IMR-90 (cell line): ENCODE results near the gene LUZP1. TPM values are rescaled to one million over a fixed set of nuclear protein-coding genes. Genes with fewer than 3 reads are reported as not detected.

ENCODE experiments used
- ATAC-seq: fragments of 200-7000 bp; cut with Tn5 transposase; 2 replicates; pipeline ENCODE4 v1.9.1; 2020; ENCODE audit warnings: low read depth, mild to moderate bottlenecking, moderate library complexity
- BruUV-seq: library from RNA; stranded (reverse); fragments of 400-500 nt; replicated peaks from 2 replicates; lab custom pipeline; 2021; lab: Mats Ljungman, UMichigan
- CTCF ChIA-PET: fragments of 300-600 bp; formaldehyde crosslinking; extraction: SDS; loops from one replicate; lab custom pipeline; 2021; ENCODE audit warnings: antibody characterized with exemption; lab: Yijun Ruan, JAX
- POLR2A ChIA-PET: fragments of 300-600 bp; sonication (Branson Sonifier 250); formaldehyde crosslinking; loops from one replicate; lab custom pipeline; 2022; ENCODE audit warnings: antibody characterized with exemption; ENCODE audit not compliant: unreplicated experiment; lab: Charles Lee
- DNase-seq: peaks from one replicate; pipeline ENCODE4 v3.0.0; 2013
- H2AFZ ChIP-seq: replicated peaks from 2 replicates; pipeline ENCODE3; 2013; ENCODE audit warnings: low read length, mild to moderate bottlenecking; ENCODE audit not compliant: poor library complexity
- H2AK5ac ChIP-seq: 2 replicates; pipeline ENCODE4 v1.6.1; 2013; ENCODE audit warnings: low read depth, low read length, inconsistent platforms
- H2AK9ac ChIP-seq: replicated peaks from 2 replicates; pipeline ENCODE3; 2013; ENCODE audit warnings: mild to moderate bottlenecking, low read depth, low read length, moderate library complexity; ENCODE audit not compliant: poor library complexity
- H2BK120ac ChIP-seq: 2 replicates; pipeline ENCODE4 v1.6.1; 2013; ENCODE audit warnings: low read depth, low read length, inconsistent platforms
- H2BK15ac ChIP-seq: 3 replicates; pipeline ENCODE4 v1.6.1; 2013; ENCODE audit warnings: low read depth, low read length, inconsistent platforms
- H2BK20ac ChIP-seq: 2 replicates; pipeline ENCODE4 v1.6.1; 2013; ENCODE audit warnings: low read depth, mild to moderate bottlenecking, inconsistent platforms, low read length, moderate library complexity
- H2BK5ac ChIP-seq: 2 replicates; pipeline ENCODE4 v1.6.1; 2013; ENCODE audit warnings: mild to moderate bottlenecking, low read depth, low read length, inconsistent platforms; ENCODE audit not compliant: poor library complexity, severe bottlenecking
- H3K14ac ChIP-seq: replicated peaks from 2 replicates; pipeline ENCODE4 v1.6.1; 2013; ENCODE audit warnings: low read depth, low read length, inconsistent platforms
- H3K18ac ChIP-seq: 2 replicates; pipeline ENCODE4 v1.6.1; 2013; ENCODE audit warnings: low read depth, low read length, control low read depth
- H3K23ac ChIP-seq: 2 replicates; pipeline ENCODE4 v1.6.1; 2013; ENCODE audit warnings: low read depth, low read length, inconsistent platforms
- H3K27ac ChIP-seq: 2 replicates; pipeline ENCODE4 v1.5.1; 2013; ENCODE audit warnings: mild to moderate bottlenecking, control low read depth, low read length; ENCODE audit not compliant: insufficient read depth
- H3K27me3 ChIP-seq: 2 replicates; pipeline ENCODE4 v1.6.1; 2013; ENCODE audit warnings: low read length; ENCODE audit not compliant: control insufficient read depth, insufficient read depth
- H3K36me3 ChIP-seq: 2 replicates; pipeline ENCODE4 v1.6.1; 2013; ENCODE audit warnings: low read length, mixed read lengths; ENCODE audit not compliant: control insufficient read depth, insufficient read depth
- H3K4ac ChIP-seq: 2 replicates; pipeline ENCODE4 v1.6.1; 2013; ENCODE audit warnings: low read depth, low read length, inconsistent platforms
- H3K4me1 ChIP-seq: 2 replicates; pipeline ENCODE4 v1.6.1; 2013; ENCODE audit warnings: low read length, mixed read lengths; ENCODE audit not compliant: control insufficient read depth, insufficient read depth
- H3K4me2 ChIP-seq: 2 replicates; pipeline ENCODE4 v1.6.1; 2013; ENCODE audit warnings: low read depth, mild to moderate bottlenecking, control low read depth, low read length, moderate library complexity
- H3K4me3 ChIP-seq: 2 replicates; pipeline ENCODE4 v1.5.1; 2013; ENCODE audit warnings: low read depth, mild to moderate bottlenecking, control low read depth, low read length, moderate library complexity; ENCODE audit not compliant: insufficient read depth
- H3K56ac ChIP-seq: 2 replicates; pipeline ENCODE4 v1.6.1; 2013; ENCODE audit warnings: low read length, inconsistent platforms; ENCODE audit not compliant: insufficient read depth; ENCODE audit errors: extremely low read depth
- H3K79me1 ChIP-seq, 2 experiments: 2 replicates each; pipeline ENCODE4 v1.6.1; 2013; ENCODE audit warnings: low read length in 2 of 2, inconsistent platforms in 1 of 2, low read depth in 1 of 2
- H3K9ac ChIP-seq: 2 replicates; pipeline ENCODE4 v1.6.1; 2013; ENCODE audit warnings: low read depth, low read length, control low read depth
- H3K9me1 ChIP-seq: 2 replicates; pipeline ENCODE4 v1.6.1; 2013; ENCODE audit warnings: low read length, inconsistent platforms; ENCODE audit not compliant: insufficient read depth
- H3K9me3 ChIP-seq: 2 replicates; pipeline ENCODE4 v1.6.1; 2013; ENCODE audit warnings: low read length; ENCODE audit not compliant: control insufficient read depth, insufficient read depth
- H4K20me1 ChIP-seq: 2 replicates; pipeline ENCODE4 v1.6.1; 2013; ENCODE audit warnings: low read length, inconsistent platforms; ENCODE audit not compliant: insufficient read depth
- H4K5ac ChIP-seq: 2 replicates; pipeline ENCODE4 v1.6.1; 2013; ENCODE audit warnings: mild to moderate bottlenecking, low read depth, low read length, control low read depth
- H4K8ac ChIP-seq, 2 experiments: 2 replicates each; pipeline ENCODE4 v1.6.1; 2013; ENCODE audit warnings: low read depth in 2 of 2, low read length in 2 of 2, control low read depth in 1 of 2, inconsistent platforms in 1 of 2
- H4K91ac ChIP-seq: 2 replicates; pipeline ENCODE4 v1.6.1; 2013; ENCODE audit warnings: low read depth, low read length, inconsistent platforms; ENCODE audit not compliant: insufficient read depth
- BHLHE40 ChIP-seq: fragments of 150-350 bp; IDR thresholded peaks from 2 replicates; pipeline ENCODE4 v1.6.1; 2016; ENCODE audit warnings: mild to moderate bottlenecking, low read depth, low read length
- CEBPB ChIP-seq: IDR thresholded peaks from 2 replicates; pipeline ENCODE4 v1.6.1; 2012; ENCODE audit warnings: low read depth, low read length, improper control_type of control experiment
- CHD1 ChIP-seq: IDR thresholded peaks from 2 replicates; pipeline ENCODE4 v1.6.1; 2012; ENCODE audit warnings: low read depth, low read length, improper control_type of control experiment
- ELK1 ChIP-seq: fragments of 150-350 bp; IDR thresholded peaks from 2 replicates; pipeline ENCODE4 v1.6.1; 2016; ENCODE audit warnings: low read depth, mild to moderate bottlenecking, low read length, moderate library complexity, borderline replicate concordance
- FOS ChIP-seq: fragments of 150-350 bp; IDR thresholded peaks from 2 replicates; pipeline ENCODE4 v1.6.1; 2016; ENCODE audit warnings: low read depth, low read length
- MXI1 ChIP-seq: IDR thresholded peaks from 2 replicates; pipeline ENCODE4 v1.6.1; 2012; ENCODE audit warnings: low read depth, mild to moderate bottlenecking, low read length, moderate library complexity, borderline replicate concordance
- RCOR1 ChIP-seq: IDR thresholded peaks from 2 replicates; pipeline ENCODE4 v1.6.1; 2012; ENCODE audit warnings: mild to moderate bottlenecking, low read length, improper control_type of control experiment; ENCODE audit not compliant: insufficient replicate concordance
- SMC3 ChIP-seq: fragments of 150-350 bp; IDR thresholded peaks from 2 replicates; pipeline ENCODE4 v1.6.1; 2016; ENCODE audit warnings: low read depth, mild to moderate bottlenecking, antibody characterized with exemption, low read length, moderate library complexity
- WGBS, 2 experiments: methylation state at CpG; one replicate each; pipeline versions ENCODE4 v1.1.5 to v1.1.7; 2013; ENCODE audit warnings: missing lambda C conversion rate in 2 of 2; ENCODE audit not compliant: insufficient read length in 1 of 2; ENCODE audit errors: extremely low coverage in 2 of 2; 5-methylcytosine and 5-hydroxymethylcytosine counted together
- dilution Hi-C: fragments of 300-500 bp; cut with HindIII; formaldehyde crosslinking; loops from one replicate; pipeline ENCODE4 v1.14.3; 2018; ENCODE audit warnings: low sequenced_read_pairs; ENCODE audit not compliant: unreplicated experiment
- in situ Hi-C: fragments of 300-500 bp; cut with MboI; formaldehyde crosslinking; loops from 3 replicates; pipeline ENCODE4 v1.14.3; 2019; ENCODE audit warnings: low sequenced_read_pairs, inconsistent platforms, mixed read lengths
- intact Hi-C: fragments of 100-400 bp; cut with micrococcal nuclease; formaldehyde crosslinking; loops from 2 replicates; pipeline ENCODE4 v1.10.0; 2022
- polyA plus RNA-seq, 3 experiments: library from polyadenylated mRNA; depleted of rRNA; stranded (reverse); fragments of >200 nt; gene quantifications; 2 replicates each; pipeline ENCODE4 v1.2.3, GENCODE V29; 2012; ENCODE audit warnings: low replicate concordance in 1 of 3
- total RNA-seq: library from RNA; depleted of rRNA; stranded (reverse); fragments of >200 nt; gene quantifications from 2 replicates; pipeline ENCODE4 v1.2.3, GENCODE V29; 2012
- TF ChIP-seq, protein P1 (sequence below): conservative IDR thresholded peaks from 2 replicates; pipeline ENCODE4 v1.5.1; 2012; ENCODE audit warnings: mild to moderate bottlenecking, low read depth, low read length, improper control_type of control experiment
- TF ChIP-seq, protein P2 (sequence below): fragments of 150-350 bp; IDR thresholded peaks from 2 replicates; pipeline ENCODE4 v1.6.1; 2017; ENCODE audit warnings: mild to moderate bottlenecking, antibody characterized with exemption, low read length, low read depth

Gene LUZP1
- total and polyA plus RNA-seq, 2 of the 4 experiments (the other 2 are of a cell fraction): 13.1 to 31.7 TPM

DNA sequence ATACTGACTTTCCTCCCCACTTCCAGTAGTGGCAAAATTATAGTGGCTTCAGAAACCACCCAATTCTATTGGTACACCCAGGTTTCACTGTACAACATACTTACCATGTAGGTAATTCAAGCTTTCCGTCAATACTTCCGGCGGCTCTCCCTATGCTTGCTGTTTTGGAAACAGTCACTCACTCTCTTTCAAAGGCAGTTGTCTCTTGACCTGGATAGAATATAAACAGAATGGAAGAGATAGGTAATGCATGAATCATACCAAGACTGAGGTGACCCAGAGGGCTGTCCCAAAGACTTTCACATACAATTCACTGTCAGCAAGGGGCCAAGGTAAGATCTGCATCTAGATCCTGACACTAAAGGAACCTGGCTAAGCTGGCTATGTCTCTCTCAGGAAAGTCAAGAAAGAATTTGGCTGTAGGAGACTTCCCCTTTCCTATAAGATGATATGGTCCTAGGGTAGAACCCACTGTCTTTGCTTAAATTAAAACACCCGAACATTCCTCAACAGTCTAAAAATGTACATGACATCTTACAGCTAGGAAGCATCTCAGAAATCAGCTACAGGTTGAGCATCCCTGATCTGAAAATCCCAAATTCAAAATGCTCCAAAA is 59.6 kb downstream of the LUZP1 start:
- Histone ChIP-seq H3K18ac (no peak overlapping the region), H2AK9ac (no peak overlapping the region), H4K20me1 (peaks cover 57% of the 10 kb centered on the region), H3K9me1 (peaks cover 21% of the 10 kb centered on the region), H3K4me3 (no peak overlapping the region), H3K27me3 (no peaks in the 10 kb centered on the region), H2BK5ac (no peak overlapping the region), H3K9ac (no peak overlapping the region), H3K14ac (no peak overlapping the region), H2BK120ac (no peak overlapping the region), H3K4ac (no peak overlapping the region), H2BK15ac (no peak overlapping the region), H3K79me1 (peaks cover 30 to 81% of the 10 kb centered on the region in 2 experiments), H3K56ac (no peak overlapping the region), H4K5ac (no peak overlapping the region), H3K4me2 (no peak overlapping the region), H3K9me3 (no peaks in the 10 kb centered on the region), H2AFZ (no peak overlapping the region), H3K27ac (no peak overlapping the region), H3K36me3 (peaks cover 14% of the 10 kb centered on the region), H3K4me1 (peaks cover 4% of the 10 kb centered on the region; the same call in 1 of the 2 replicates), H4K91ac (no peak overlapping the region), H4K8ac (no peak overlapping the region), H2BK20ac (no peak overlapping the region), H2AK5ac (no peak overlapping the region), H3K23ac (no peak overlapping the region)
- no peak for ATAC-seq
- DNase-seq: no peak
- BruUV-seq: no TSS peak
- dilution Hi-C loops: no loop called here
- in situ Hi-C loops: no loop called here
- TF ChIP-seq RCOR1: no peak
- TF ChIP-seq, protein P1, sequence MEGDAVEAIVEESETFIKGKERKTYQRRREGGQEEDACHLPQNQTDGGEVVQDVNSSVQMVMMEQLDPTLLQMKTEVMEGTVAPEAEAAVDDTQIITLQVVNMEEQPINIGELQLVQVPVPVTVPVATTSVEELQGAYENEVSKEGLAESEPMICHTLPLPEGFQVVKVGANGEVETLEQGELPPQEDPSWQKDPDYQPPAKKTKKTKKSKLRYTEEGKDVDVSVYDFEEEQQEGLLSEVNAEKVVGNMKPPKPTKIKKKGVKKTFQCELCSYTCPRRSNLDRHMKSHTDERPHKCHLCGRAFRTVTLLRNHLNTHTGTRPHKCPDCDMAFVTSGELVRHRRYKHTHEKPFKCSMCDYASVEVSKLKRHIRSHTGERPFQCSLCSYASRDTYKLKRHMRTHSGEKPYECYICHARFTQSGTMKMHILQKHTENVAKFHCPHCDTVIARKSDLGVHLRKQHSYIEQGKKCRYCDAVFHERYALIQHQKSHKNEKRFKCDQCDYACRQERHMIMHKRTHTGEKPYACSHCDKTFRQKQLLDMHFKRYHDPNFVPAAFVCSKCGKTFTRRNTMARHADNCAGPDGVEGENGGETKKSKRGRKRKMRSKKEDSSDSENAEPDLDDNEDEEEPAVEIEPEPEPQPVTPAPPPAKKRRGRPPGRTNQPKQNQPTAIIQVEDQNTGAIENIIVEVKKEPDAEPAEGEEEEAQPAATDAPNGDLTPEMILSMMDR: no peak
- TF ChIP-seq, protein P2, sequence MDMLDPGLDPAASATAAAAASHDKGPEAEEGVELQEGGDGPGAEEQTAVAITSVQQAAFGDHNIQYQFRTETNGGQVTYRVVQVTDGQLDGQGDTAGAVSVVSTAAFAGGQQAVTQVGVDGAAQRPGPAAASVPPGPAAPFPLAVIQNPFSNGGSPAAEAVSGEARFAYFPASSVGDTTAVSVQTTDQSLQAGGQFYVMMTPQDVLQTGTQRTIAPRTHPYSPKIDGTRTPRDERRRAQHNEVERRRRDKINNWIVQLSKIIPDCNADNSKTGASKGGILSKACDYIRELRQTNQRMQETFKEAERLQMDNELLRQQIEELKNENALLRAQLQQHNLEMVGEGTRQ: no peak
- TF ChIP-seq BHLHE40: no peak
- TF ChIP-seq MXI1: no peak
- no peak for TF ChIP-seq CEBPB
- TF ChIP-seq FOS: no peak
- TF ChIP-seq SMC3: no peak
- TF ChIP-seq ELK1: no peak
- TF ChIP-seq CHD1: no peak
- ChIA-PET POLR2A (no interaction called here), CTCF (no interaction called here)
- WGBS, 2 experiments: no CpG with 5 or more reads among the region's 4 CpGs
- intact Hi-C loops: no loop called here
